DMS114 treated with DMSO at 0.1 percent for 48 hours (cell line): Measurements from ENCODE around the gene ACSF2.

ENCODE experiments used
- DNase-seq: peaks from one replicate; lab custom pipeline; 2025; ENCODE audit not compliant: unreplicated experiment; lab: John Stamatoyannopoulos, UW

ACSF2 gene

GRCh38 chr17:50439008-50439407, 13.0 kb downstream of the ACSF2 start:
- no peak for DNase-seq

DNA sequence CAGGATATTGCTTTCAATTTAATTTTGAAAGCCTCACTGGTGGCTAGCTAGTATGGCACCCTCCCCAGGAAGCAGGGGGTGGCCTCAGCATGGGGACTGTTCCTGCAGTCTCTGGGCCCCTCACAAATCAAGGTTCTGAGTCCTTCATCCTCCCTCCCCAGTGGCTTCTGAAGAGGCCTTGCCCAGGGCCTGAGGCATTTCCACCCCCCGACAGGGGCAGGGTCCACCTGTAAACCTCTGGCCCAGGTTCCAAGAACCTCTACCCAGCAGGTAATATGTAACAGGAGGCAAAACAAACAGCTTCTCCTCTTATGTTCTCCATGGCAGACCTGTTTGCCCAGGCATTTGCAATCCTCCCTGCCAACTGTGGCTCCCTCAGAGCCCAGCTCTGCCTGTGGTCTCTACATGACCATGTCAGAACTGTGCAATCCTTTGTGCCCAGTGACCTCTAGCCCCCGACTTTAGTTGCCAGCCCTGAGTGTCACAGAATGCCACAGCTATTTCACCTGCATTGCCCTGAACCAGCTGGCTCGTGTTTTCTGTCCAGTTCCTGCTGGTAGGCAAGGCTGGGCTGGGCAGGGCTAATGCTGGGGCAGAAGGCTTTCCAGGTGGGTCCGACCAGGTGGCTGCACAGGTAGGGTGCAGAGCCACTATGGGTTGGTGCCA, 14.3 kb downstream of the ACSF2 start:
- DNase-seq, result no peak

DNA sequence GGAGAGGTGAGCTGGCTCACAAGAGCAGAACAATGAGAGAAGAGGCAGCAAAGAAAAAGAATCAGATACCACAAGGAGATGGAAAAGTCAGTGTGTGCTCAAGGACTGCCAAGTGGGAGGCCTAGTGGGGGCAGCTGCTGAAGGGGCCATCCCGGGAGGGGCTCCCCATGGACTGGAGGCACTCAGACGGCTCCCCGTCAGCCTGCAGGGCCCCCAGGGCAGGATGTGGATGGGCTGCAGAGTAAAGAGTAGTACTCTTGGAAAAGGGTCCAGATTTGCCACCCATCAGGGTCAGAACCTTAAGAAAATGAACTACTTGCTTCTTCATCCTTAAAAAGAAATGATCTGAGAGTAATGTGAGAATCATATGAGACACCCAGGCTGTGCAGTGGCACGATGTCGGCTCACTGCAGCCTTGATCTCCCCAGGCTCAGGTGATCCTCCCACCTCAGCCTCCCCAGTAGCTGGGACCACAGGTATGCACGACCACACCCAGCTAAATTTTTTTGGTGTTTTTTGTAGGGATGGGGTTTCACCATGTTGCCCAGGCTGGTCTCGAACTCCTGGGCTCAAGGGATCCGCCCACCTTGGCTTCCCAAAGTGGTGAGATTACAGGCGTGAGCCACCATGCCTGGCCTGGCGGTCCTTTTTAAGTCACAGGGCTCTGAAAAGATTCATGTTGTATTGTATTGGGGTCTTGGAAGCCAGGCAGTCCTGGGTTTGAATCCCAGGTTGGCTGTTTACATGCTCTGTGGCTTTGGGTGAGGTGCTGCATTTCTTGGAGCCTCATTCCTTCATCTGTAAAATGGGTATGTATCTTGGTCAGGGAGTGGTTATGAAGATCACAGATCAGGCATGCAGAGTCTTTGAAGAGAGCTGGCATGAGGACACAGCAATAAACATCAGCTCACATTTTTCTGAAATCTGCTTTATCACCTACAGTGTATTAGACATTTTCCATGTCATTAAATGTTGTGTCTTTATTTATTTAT, 15.1 kb downstream of the ACSF2 start:
- DNase-seq, result no peak

DNA sequence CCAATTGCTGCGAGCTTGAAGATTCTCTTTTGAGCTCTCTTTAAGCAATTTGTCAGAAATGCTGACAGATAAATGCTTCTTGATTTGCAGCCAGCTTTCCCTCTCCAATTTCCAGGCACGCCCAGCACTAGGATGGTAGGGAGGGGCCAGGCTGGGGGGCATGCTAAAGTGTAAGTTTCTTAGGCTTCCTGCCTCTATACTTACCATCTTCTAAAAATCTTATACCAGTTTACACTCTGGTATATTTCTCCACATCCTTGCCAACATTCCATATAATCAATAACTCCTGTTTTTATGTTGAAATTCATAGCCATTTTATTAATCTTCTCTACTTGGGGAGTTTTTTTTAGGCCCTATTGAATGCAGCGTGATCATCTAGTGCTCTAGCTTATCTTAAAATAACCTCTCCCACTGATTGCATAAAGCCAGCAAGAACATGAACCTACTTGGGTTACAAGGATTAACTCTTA, 17.5 kb downstream of the ACSF2 start:
- DNase-seq, result no peak

GRCh38 chr17:50444841-50445715, 19.1 kb downstream of the ACSF2 start:
- no peak for DNase-seq

GRCh38 chr17:50445730-50446325, 19.8 kb downstream of the ACSF2 start:
- DNase-seq, result no peak

DNA sequence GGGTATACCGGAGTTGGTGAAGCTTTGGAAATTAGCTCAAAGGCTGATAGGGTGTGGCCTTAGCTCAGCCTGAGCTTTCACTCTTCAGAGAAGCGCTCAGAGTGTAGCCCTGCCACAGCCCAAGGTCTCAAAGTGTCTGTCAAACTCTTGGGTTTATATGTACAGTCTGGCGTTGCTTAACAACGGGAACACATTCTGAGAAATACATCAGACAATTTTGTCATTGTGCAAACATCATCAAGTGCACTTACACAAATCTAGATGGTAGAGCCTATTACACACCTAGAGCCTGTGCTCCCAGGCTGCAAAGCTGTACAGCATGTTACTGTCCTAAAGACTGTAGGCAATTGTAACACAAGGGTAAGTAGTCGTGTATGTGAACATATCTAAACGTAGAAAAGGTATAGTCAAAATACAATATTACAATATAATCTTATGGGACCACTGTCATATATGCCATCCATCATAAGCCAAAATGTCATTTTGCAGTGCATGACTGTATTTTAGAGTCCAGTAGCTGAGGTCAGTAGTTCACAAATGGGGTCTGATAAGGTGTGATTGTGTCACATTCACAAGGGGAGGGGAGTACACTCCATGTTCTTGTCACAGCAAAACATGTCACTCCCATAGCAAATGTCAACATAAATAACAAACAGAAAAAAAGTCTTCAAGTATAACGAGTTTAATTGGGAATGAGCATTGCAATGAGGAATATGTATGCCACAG, 22.0 kb downstream of the ACSF2 start:
- no peak for DNase-seq

DNA sequence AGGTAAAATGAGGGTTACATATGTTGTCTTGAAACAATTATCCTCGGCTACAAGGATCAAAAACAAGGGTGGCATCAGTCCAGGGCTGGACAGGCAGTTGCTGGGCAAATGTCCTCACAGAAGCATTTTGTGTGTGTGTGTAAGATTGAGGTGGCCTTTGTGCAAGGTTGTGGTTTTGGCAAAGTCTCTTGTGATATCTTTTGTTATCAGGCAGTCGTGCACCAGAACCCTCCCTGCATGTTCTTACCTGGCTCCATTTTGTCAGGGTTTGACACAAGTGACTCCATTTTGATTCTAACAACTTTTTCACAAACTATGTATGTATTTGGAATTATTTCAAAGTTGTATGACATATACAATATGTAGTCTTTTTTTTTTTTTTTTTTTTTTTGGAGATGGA, 22.6 kb downstream of the ACSF2 start:
- DNase-seq, result no peak

- no peak for DNase-seq
These were observed 26.1 kb downstream of the ACSF2 start for GRCh38 chr17:50451943-50452629.

- no peak for DNase-seq
These were observed 26.7 kb downstream of the ACSF2 start for GRCh38 chr17:50452630-50453300.

DNA sequence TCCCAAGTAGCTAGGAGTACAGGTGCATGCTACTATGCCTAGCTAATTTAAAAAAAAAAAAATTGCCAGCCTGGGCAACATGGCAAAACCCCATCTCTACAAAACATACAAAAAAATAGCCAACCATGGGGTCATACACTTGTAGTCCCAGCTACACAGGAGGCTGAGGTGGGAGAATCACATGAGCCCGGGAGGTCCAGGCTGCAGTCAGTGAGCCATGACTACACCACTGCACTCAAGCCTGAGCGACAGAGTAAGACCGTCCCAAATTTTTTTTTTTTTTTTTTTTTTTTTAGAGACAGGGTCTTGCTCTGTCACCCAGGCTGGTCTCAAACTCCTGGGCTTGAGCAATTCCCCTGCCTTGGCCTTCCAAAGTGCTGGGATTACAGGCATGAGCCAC, 27.9 kb downstream of the ACSF2 start:
- no peak for DNase-seq

DNA sequence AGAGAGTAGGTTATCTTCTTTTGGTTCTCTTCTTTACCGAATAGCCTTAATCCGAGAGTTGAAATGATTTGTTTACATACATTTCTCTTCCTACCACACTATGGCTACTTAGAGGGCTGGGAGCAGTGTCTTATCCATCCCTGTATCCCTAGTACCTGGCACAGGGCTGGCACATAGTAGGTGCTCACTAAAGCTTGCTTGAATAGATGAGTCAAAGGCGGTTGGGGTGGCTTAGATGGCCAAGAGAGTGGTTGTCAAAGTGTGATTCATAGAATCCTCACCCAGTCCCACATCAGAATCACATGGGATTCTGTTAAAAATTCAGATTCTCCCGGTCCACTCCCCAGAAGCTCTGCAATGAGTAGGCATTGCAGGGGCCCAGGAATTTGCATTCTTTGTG, 31.6 kb downstream of the ACSF2 start:
- DNase-seq, result no peak

DNA sequence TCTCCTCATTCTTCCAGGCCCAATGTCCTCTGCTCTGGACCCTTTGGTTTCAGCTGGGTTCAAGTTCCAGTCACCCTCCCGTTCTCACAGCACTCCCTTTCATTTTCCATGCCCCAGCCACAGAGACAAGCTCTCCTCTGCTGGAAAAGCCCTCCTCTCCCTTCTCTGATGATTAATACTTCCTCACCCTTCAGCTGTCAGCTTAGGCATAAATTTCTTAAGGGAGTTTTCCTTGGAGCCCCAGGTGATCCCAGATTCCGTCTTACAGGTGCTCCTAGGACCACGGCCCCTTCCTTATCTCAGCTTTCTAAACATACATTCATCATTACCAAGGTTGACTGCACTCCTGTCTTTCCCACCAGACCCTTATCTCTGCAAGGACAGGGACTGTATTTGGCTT, 32.3 kb downstream of the ACSF2 start:
- no peak for DNase-seq

DNA sequence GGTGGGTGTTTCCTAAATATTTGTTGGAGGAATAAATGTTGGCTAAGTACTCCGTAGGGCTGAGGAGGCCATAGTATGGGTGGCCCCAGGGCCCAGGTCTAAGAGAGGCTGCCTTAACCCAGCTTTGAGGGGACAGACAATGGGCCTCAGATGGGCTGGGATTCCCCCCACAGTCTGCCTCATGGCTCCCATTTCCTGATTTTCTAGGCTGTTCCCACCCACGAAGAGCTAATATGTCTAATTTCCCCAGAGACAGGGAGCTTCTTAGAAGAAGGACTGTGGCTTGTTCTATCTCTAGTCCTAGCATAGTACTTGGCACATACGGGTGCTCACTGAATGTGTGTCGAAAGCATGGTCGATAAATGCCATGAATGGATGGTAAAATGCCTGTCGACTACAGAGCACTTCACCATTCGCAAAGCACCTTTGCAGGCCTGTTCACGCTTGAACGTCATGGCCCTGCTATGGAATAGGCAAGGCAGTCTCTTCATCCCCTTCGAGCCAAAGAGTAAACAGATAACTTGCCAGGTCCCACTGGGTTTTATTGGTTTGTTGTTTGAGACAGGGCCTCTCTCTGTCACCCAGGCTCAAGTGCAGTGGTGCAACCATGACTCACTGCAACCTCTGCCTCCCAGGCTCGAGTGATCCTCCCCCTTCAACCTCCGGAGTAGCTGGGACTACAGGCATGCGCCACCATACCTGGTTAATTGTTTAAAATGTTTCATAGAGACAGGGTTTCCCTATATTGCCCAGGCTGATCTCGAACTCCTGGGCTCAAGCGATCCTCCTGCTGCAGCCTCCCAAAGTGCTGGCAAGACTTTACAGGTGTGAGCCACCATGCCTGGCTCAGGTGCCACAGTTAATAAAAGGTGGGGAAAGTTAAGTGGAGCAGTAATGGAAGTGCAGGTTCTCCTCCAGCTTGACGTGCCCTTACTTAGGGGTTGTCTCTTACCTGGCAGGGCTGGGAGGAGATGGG, 33.0 kb downstream of the ACSF2 start:
- no peak for DNase-seq

GRCh38 chr17:50459756-50460155, 33.7 kb downstream of the ACSF2 start:
- no peak for DNase-seq

DNA sequence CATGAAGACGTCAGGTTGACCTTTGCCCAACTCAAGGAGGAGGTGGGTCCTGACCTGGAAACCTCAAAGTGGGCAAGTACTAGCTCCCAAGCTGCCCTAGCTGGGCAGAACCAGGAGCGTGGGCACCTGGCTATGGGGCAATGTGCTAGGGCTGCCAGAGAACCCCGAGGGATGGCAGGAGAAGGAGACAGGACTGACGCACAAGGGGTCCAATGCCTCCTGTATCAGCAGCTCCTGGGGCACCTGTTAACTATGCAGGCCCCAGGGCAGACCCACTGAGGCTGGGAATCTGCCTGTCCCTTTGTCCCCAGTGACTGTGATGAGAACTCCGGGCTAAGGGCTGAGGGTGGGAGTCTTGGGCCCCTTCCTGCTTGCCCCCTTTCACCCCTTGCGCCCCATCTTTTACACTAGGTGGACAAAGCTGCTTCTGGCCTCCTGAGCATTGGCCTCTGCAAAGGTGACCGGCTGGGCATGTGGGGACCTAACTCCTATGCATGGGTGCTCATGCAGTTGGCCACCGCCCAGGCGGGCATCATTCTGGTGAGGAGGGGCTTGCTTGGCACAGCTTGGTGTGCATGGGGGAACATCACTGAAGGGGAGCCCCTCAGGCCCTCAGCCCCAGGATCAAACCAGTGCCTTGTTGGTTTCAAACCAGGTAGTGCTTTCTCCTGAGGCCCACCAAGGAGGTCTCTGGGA, 35.0 kb downstream of the ACSF2 start:
- no peak for DNase-seq

DNA sequence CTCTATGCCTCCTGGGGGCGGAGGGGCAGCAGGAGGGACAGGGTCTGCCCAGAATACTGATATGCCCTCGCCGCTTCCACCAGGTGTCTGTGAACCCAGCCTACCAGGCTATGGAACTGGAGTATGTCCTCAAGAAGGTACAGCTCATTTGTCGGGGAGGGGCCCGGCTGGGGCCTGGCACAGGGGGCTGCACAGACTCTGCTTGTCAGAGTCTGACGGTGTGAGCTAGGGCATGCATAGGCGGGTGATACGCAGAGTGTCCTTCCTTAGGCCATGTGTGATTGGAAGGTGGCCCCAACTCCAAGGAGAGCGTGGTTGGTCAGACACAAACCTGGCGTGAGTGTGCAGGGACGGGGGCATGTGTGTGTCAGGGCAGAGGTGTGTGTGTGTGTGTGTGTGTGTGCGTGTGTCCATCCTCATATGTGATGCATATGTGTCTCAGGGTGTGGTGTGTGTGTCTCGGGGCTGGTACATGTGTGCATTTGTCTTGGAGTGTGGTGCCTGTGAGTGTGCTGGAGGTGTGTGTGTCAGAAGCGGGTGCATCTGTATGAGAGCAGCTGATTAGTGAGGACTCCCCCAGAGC, 35.6 kb downstream of the ACSF2 start:
- DNase-seq, result no peak
